ENCODE results near the gene MED28.

MED28 gene

DNA sequence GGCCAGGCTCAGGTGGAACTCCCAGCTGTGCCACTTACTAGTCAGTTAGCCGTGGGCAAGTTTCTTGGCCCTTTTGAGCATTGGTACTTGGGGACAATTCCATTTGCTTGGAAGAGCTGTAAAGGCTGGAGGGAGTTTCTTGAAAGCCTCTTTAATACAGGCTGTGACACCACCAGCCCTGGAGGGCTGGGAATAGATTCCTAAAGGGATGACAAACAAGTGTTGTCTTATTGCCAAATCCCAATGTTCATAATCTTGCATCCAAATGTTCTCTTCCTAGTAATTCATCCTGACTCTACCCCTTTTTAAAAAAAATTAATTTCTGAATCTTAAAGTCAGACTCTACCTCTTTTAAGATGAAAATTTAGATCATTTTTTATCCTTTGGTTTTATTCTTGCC, 14.6 kb upstream of the MED28 start:
- H2BK12ac ChIP-seq (ENCODE audit: low read length) = no peak overlapping the region
- H3K79me1 ChIP-seq (ENCODE audit: low read length) = no peaks in the 10 kb centered on the region
- H3K18ac ChIP-seq (ENCODE audit: low read length) = no peak overlapping the region
- no peak overlapping the region for H2BK5ac ChIP-seq (ENCODE audit: low read depth, low read length, poor library complexity)
- no peak overlapping the region for H2AFZ ChIP-seq (ENCODE audit: insufficient read depth, low read length, poor library complexity)
- H2BK120ac ChIP-seq (ENCODE audit: insufficient read depth, low read length, poor library complexity) = no peak overlapping the region
- no peak overlapping the region for H3K4me3 ChIP-seq (ENCODE audit: low read depth, low read length)
- no peaks in the 10 kb centered on the region for H3K4me1 ChIP-seq (ENCODE audit: control insufficient read depth in 1 of 2, insufficient read depth in 2 of 2, low read length in 2 of 2)
- H3K27me3 ChIP-seq (ENCODE audit: insufficient read depth, low read length) = no peaks in the 10 kb centered on the region
- no peak overlapping the region for H4K12ac ChIP-seq (ENCODE audit: low read depth, low read length)
- DNase-seq = no peak
- H3K36me3 ChIP-seq (ENCODE audit: control insufficient read depth in 1 of 2, insufficient read depth in 2 of 2, low read length in 2 of 2) = peaks cover 15 to 39% of the 10 kb centered on the region in 2 experiments
- H3K4ac ChIP-seq (ENCODE audit: low read depth, low read length) = no peak overlapping the region
- no peak overlapping the region for H3K4me2 ChIP-seq (ENCODE audit: low read length)
- no peak overlapping the region for H4K91ac ChIP-seq (ENCODE audit: low read depth, low read length)
- no peak overlapping the region for H4K8ac ChIP-seq (ENCODE audit: low read depth, low read length)
- no peaks in the 10 kb centered on the region for H3K79me2 ChIP-seq (ENCODE audit: control insufficient read depth, insufficient read depth, low read length, poor library complexity)
- no peak overlapping the region for H2AK5ac ChIP-seq (ENCODE audit: low read length)
- H3K14ac ChIP-seq (ENCODE audit: low read length) = no peak overlapping the region
- no peak overlapping the region for H3K9ac ChIP-seq (ENCODE audit: low read length)
- no peak overlapping the region for H3K23ac ChIP-seq (ENCODE audit: low read length)
- no CpG with 5 or more reads among the region's 1 CpG for WGBS (ENCODE audit: extremely low coverage, insufficient coverage, insufficient read length)
- H3K27ac ChIP-seq (ENCODE audit: low read depth, low read length) = no peak overlapping the region
- no peaks in the 10 kb centered on the region for H3K9me3 ChIP-seq (ENCODE audit: insufficient read depth, low read depth, low read length)

- Histone ChIP-seq H3K4me2 (ENCODE audit: low read length) (no peak overlapping the region), H3K36me3 (ENCODE audit: control insufficient read depth in 1 of 2, insufficient read depth in 2 of 2, low read length in 2 of 2) (peaks cover 7 to 27% of the 10 kb centered on the region in 2 experiments), H2AFZ (ENCODE audit: insufficient read depth, low read length, poor library complexity) (no peak overlapping the region), H3K27me3 (ENCODE audit: insufficient read depth, low read length) (no peaks in the 10 kb centered on the region), H3K14ac (ENCODE audit: low read length) (no peak overlapping the region), H4K91ac (ENCODE audit: low read depth, low read length) (no peak overlapping the region), H3K27ac (ENCODE audit: low read depth, low read length) (no peak overlapping the region), H2BK5ac (ENCODE audit: low read depth, low read length, poor library complexity) (no peak overlapping the region), H3K79me1 (ENCODE audit: low read length) (no peaks in the 10 kb centered on the region), H2BK120ac (ENCODE audit: insufficient read depth, low read length, poor library complexity) (no peak overlapping the region), H3K4ac (ENCODE audit: low read depth, low read length) (no peak overlapping the region), H4K8ac (ENCODE audit: low read depth, low read length) (no peak overlapping the region), H3K4me1 (ENCODE audit: control insufficient read depth in 1 of 2, insufficient read depth in 2 of 2, low read length in 2 of 2) (no peaks in the 10 kb centered on the region), H3K23ac (ENCODE audit: low read length) (no peak overlapping the region), H3K18ac (ENCODE audit: low read length) (no peak overlapping the region), H2AK5ac (ENCODE audit: low read length) (no peak overlapping the region), H3K9ac (ENCODE audit: low read length) (no peak overlapping the region), H3K79me2 (ENCODE audit: control insufficient read depth, insufficient read depth, low read length, poor library complexity) (no peaks in the 10 kb centered on the region), H3K9me3 (ENCODE audit: insufficient read depth, low read depth, low read length) (peaks cover 3% of the 10 kb centered on the region), H3K4me3 (ENCODE audit: low read depth, low read length) (no peak overlapping the region), H4K12ac (ENCODE audit: low read depth, low read length) (no peak overlapping the region), H2BK12ac (ENCODE audit: low read length) (no peak overlapping the region)
- no peak for DNase-seq
- no CpG with 5 or more reads among the region's 3 CpGs for WGBS (ENCODE audit: extremely low coverage, insufficient coverage, insufficient read length)
Measured at GRCh38 chr4:17605236-17605635, 9.2 kb upstream of the MED28 start.

GRCh38 chr4:17613761-17614415, 553 bp upstream of the MED28 start:
- H3K18ac ChIP-seq (ENCODE audit: low read length) = no peak overlapping the region
- H3K14ac ChIP-seq (ENCODE audit: low read length) = no peak overlapping the region
- no peaks in the 10 kb centered on the region for H3K9me3 ChIP-seq (ENCODE audit: insufficient read depth, low read depth, low read length)
- H3K27ac ChIP-seq (ENCODE audit: low read depth, low read length) = no peak overlapping the region
- H3K23ac ChIP-seq (ENCODE audit: low read length) = no peak overlapping the region
- no peak overlapping the region for H2BK120ac ChIP-seq (ENCODE audit: insufficient read depth, low read length, poor library complexity)
- H3K4me2 ChIP-seq (ENCODE audit: low read length) = peak overlapping the region; percentile 89
- H4K91ac ChIP-seq (ENCODE audit: low read depth, low read length) = no peak overlapping the region
- WGBS (ENCODE audit: extremely low coverage, insufficient coverage, insufficient read length) = no CpG with 5 or more reads among the region's 23 CpGs
- no peak overlapping the region for H2BK5ac ChIP-seq (ENCODE audit: low read depth, low read length, poor library complexity)
- peak overlapping the region; percentile 62 for H3K4me3 ChIP-seq (ENCODE audit: low read depth, low read length)
- peaks cover 0 to 3% of the 10 kb centered on the region in 2 experiments for H3K4me1 ChIP-seq (ENCODE audit: control insufficient read depth in 1 of 2, insufficient read depth in 2 of 2, low read length in 2 of 2)
- H3K79me2 ChIP-seq (ENCODE audit: control insufficient read depth, insufficient read depth, low read length, poor library complexity) = peaks cover 11% of the 10 kb centered on the region
- peak overlapping the region; percentile 87 for H4K12ac ChIP-seq (ENCODE audit: low read depth, low read length)
- H3K79me1 ChIP-seq (ENCODE audit: low read length) = peaks cover 5% of the 10 kb centered on the region
- no peaks in the 10 kb centered on the region for H3K27me3 ChIP-seq (ENCODE audit: insufficient read depth, low read length)
- no peak overlapping the region for H2AK5ac ChIP-seq (ENCODE audit: low read length)
- peaks cover 7 to 15% of the 10 kb centered on the region in 2 experiments for H3K36me3 ChIP-seq (ENCODE audit: control insufficient read depth in 1 of 2, insufficient read depth in 2 of 2, low read length in 2 of 2)
- H2AFZ ChIP-seq (ENCODE audit: insufficient read depth, low read length, poor library complexity) = peak overlapping the region; percentile 17
- no peak overlapping the region for H3K4ac ChIP-seq (ENCODE audit: low read depth, low read length)
- peak overlapping the region; percentile 92 for H4K8ac ChIP-seq (ENCODE audit: low read depth, low read length)
- peak; percentile 88 to 95 for DNase-seq
- no peak overlapping the region for H3K9ac ChIP-seq (ENCODE audit: low read length)
- H2BK12ac ChIP-seq (ENCODE audit: low read length) = no peak overlapping the region

- Histone ChIP-seq H3K4me3 (ENCODE audit: low read depth, low read length) (no peak overlapping the region), H3K18ac (ENCODE audit: low read length) (no peak overlapping the region), H2BK12ac (ENCODE audit: low read length) (no peak overlapping the region), H2BK5ac (ENCODE audit: low read depth, low read length, poor library complexity) (no peak overlapping the region), H2BK120ac (ENCODE audit: insufficient read depth, low read length, poor library complexity) (no peak overlapping the region), H3K36me3 (ENCODE audit: control insufficient read depth in 1 of 2, insufficient read depth in 2 of 2, low read length in 2 of 2) (peaks cover 17 to 29% of the 10 kb centered on the region in 2 experiments), H4K91ac (ENCODE audit: low read depth, low read length) (no peak overlapping the region), H2AFZ (ENCODE audit: insufficient read depth, low read length, poor library complexity) (no peak overlapping the region), H4K8ac (ENCODE audit: low read depth, low read length) (no peak overlapping the region), H3K4me2 (ENCODE audit: low read length) (no peak overlapping the region), H3K9ac (ENCODE audit: low read length) (no peak overlapping the region), H4K12ac (ENCODE audit: low read depth, low read length) (no peak overlapping the region), H3K79me1 (ENCODE audit: low read length) (peaks cover 5% of the 10 kb centered on the region), H3K14ac (ENCODE audit: low read length) (no peak overlapping the region), H3K4me1 (ENCODE audit: control insufficient read depth in 1 of 2, insufficient read depth in 2 of 2, low read length in 2 of 2) (peaks cover 0 to 3% of the 10 kb centered on the region in 2 experiments), H3K4ac (ENCODE audit: low read depth, low read length) (peak overlapping the region; percentile 13), H3K23ac (ENCODE audit: low read length) (no peak overlapping the region), H3K27ac (ENCODE audit: low read depth, low read length) (no peak overlapping the region), H3K79me2 (ENCODE audit: control insufficient read depth, insufficient read depth, low read length, poor library complexity) (peaks cover 11% of the 10 kb centered on the region), H3K9me3 (ENCODE audit: insufficient read depth, low read depth, low read length) (no peaks in the 10 kb centered on the region), H2AK5ac (ENCODE audit: low read length) (no peak overlapping the region), H3K27me3 (ENCODE audit: insufficient read depth, low read length) (no peaks in the 10 kb centered on the region)
- DNase-seq = no peak
- WGBS (ENCODE audit: extremely low coverage, insufficient coverage, insufficient read length) = no CpG with 5 or more reads among the region's 5 CpGs
Measured at GRCh38 chr4:17616283-17616682, 1.8 kb downstream of the MED28 start.
